Endothelial cell of umbilical vein (primary cell): ENCODE data around the gene CCER1. TPM values are rescaled to one million over a fixed set of nuclear protein-coding genes. Genes with fewer than 3 reads are reported as not detected.

Source experiments
- BruUV-seq: library from RNA; stranded (reverse); fragments of 400-500 nt; replicated peaks from 2 replicates; lab custom pipeline; 2021; lab: Mats Ljungman, UMichigan
- CTCF ChIA-PET: fragments of 300-600, 350-600 bp; sonication (Branson Sonifier 250); formaldehyde crosslinking; loops from one replicate; lab custom pipeline; 2021; ENCODE audit warnings: antibody characterized with exemption, inconsistent platforms; lab: Charles Lee
- POLR2A ChIA-PET: fragments of 300-600, 350-600 bp; sonication (Branson Sonifier 250); formaldehyde crosslinking; loops from one replicate; lab custom pipeline; 2021; ENCODE audit warnings: antibody characterized with exemption, inconsistent platforms; lab: Charles Lee
- DNase-seq: peaks from one replicate; pipeline ENCODE4 v3.0.0-alpha.2; 2011; ENCODE audit warnings: low read depth, low spot score
- FAIRE-seq: peaks from 2 replicates; lab custom pipeline; 2011; peaks lifted over from hg19 to GRCh38; lab: Jason Lieb, UNC
- H2AFZ ChIP-seq: 2 replicates; pipeline ENCODE4 v1.6.0; 2012; ENCODE audit warnings: low read depth, low read length, control low read depth, inconsistent platforms
- H3K27ac ChIP-seq: 2 replicates; pipeline ENCODE4 v1.5.1; 2011; ENCODE audit warnings: low read depth, mild to moderate bottlenecking, control low read depth, low read length, moderate library complexity; ENCODE audit not compliant: insufficient read depth
- H3K27me3 ChIP-seq, 2 experiments: 2 replicates each; pipeline versions ENCODE4 v1.6.0 to v1.6.1; 2011; ENCODE audit warnings: low read length in 2 of 2, mixed read lengths in 1 of 2; ENCODE audit not compliant: control insufficient read depth in 2 of 2, insufficient read depth in 2 of 2
- H3K36me3 ChIP-seq, 2 experiments: 2 replicates in 1 of 2; 3 replicates in 1 of 2; pipeline ENCODE4 v1.5.1; 2011; ENCODE audit warnings: low read length in 2 of 2, mild to moderate bottlenecking in 1 of 2, moderate library complexity in 1 of 2; ENCODE audit not compliant: control insufficient read depth in 2 of 2, insufficient read depth in 2 of 2; ENCODE audit errors: extremely low read depth in 1 of 2
- H3K4me1 ChIP-seq: 3 replicates; pipeline ENCODE4 v1.5.1; 2011; ENCODE audit warnings: mild to moderate bottlenecking, low read length; ENCODE audit not compliant: control insufficient read depth, insufficient read depth; ENCODE audit errors: extremely low read depth
- H3K4me2 ChIP-seq: 2 replicates; pipeline ENCODE4 v1.6.1; 2011; ENCODE audit warnings: low read length, control low read depth, mixed read lengths; ENCODE audit not compliant: insufficient read depth
- H3K4me3 ChIP-seq, 3 experiments: fragments of 200-600 bp in 1 of 3; sonication (generic), shearing (Covaris generic) in 1 of 3; replicated peaks in 1 of 3; 2 replicates each; pipeline ENCODE4 v1.5.1; 2011 to 2016; ENCODE audit warnings: control low read depth in 3 of 3, low read length in 3 of 3, mild to moderate bottlenecking in 2 of 3, inconsistent platforms in 1 of 3, low read depth in 1 of 3, moderate library complexity in 1 of 3; ENCODE audit not compliant: insufficient read depth in 1 of 3
- H3K79me2 ChIP-seq: 2 replicates; pipeline ENCODE4 v1.6.0; 2012; ENCODE audit warnings: low read length, inconsistent platforms; ENCODE audit not compliant: control insufficient read depth, insufficient read depth
- H3K9ac ChIP-seq: replicated peaks from 2 replicates; pipeline ENCODE3; 2011; ENCODE audit warnings: low read length, control low read depth; ENCODE audit not compliant: insufficient read depth; ENCODE audit errors: extremely low read depth
- H3K9me1 ChIP-seq: replicated peaks from 3 replicates; pipeline ENCODE4 v1.6.0; 2011; ENCODE audit warnings: mild to moderate bottlenecking, low read length; ENCODE audit not compliant: control insufficient read depth, insufficient read depth; ENCODE audit errors: extremely low read depth
- H3K9me3 ChIP-seq: replicated peaks from 2 replicates; pipeline ENCODE4 v1.5.1; 2012; ENCODE audit warnings: low read length, inconsistent platforms; ENCODE audit not compliant: control insufficient read depth, insufficient read depth
- H4K20me1 ChIP-seq: replicated peaks from 2 replicates; pipeline ENCODE3; 2011; ENCODE audit warnings: mild to moderate bottlenecking, low read length; ENCODE audit not compliant: control insufficient read depth, insufficient read depth; ENCODE audit errors: extremely low read depth
- CTCF ChIP-seq, 2 donors: IDR thresholded peaks; 1 replicate in 1 of 2; 2 replicates in 1 of 2; pipeline ENCODE4 v1.5.1; 2011; ENCODE audit warnings: low read length in 2 of 2, mild to moderate bottlenecking in 2 of 2, moderate library complexity in 2 of 2, control low read depth in 1 of 2, inconsistent platforms in 1 of 2, low read depth in 1 of 2; ENCODE audit not compliant: insufficient read depth in 1 of 2; ENCODE audit errors: extremely low read depth in 1 of 2
- EZH2 ChIP-seq: IDR thresholded peaks from 2 replicates; pipeline ENCODE4 v1.6.1; 2012; ENCODE audit warnings: borderline replicate concordance, low read depth, mild to moderate bottlenecking, moderate library complexity, low read length, inconsistent platforms; ENCODE audit not compliant: severe bottlenecking
- MAX ChIP-seq: IDR thresholded peaks from 2 replicates; pipeline ENCODE4 v1.6.1; 2011; ENCODE audit not compliant: insufficient read depth, insufficient read length
- POLR2AphosphoS5 ChIP-seq: IDR thresholded peaks from 2 replicates; pipeline ENCODE4 v1.6.1; 2012; ENCODE audit warnings: low read depth, mild to moderate bottlenecking, control low read depth, low read length, moderate library complexity; ENCODE audit not compliant: insufficient read depth
- dilution Hi-C: fragments of 300-500 bp; cut with MboI; formaldehyde crosslinking; loops from one replicate; pipeline ENCODE4 v1.15.0; 2019; ENCODE audit warnings: low sequenced_read_pairs; ENCODE audit not compliant: extremely low pct_ligation_motif_present
- intact Hi-C: fragments of 100-400 bp; cut with micrococcal nuclease; formaldehyde crosslinking; loops from one replicate; pipeline ENCODE4 v1.10.0; 2022
- polyA plus RNA-seq, 4 experiments: library from polyadenylated mRNA; depleted of rRNA in 3 of 4; stranded (reverse) in 3 of 4; unstranded in 1 of 4; fragments of >200 nt; gene quantifications; 2 replicates each; pipeline versions ENCODE4 v1.2.1 to v1.2.3, GENCODE V29; 2011 to 2012; ENCODE audit warnings: missing spikeins in 1 of 4
- total RNA-seq: library from RNA; stranded (reverse); gene quantifications from 2 replicates; pipeline ENCODE4 v1.2.3, GENCODE V29; 2021

The CCER1 gene
- total and polyA plus RNA-seq, 2 donors (not counting 3 experiments of a cell fraction or from before 2014, with no cell fraction given), result not detected

- no peaks in the 10 kb centered on the region for H3K9me1 ChIP-seq
- H3K9ac ChIP-seq, result no peak overlapping the region
- no peaks in the 10 kb centered on the region for H3K27me3 ChIP-seq
- no peaks in the 10 kb centered on the region for H3K36me3 ChIP-seq
- dilution Hi-C loops (no loop called here), intact Hi-C loops (loop anchor here (1.0 kb wide), 3 partner anchors 131 to 377 kb away; no protein-coding TSS in a partner anchor)
- no peak overlapping the region for H3K4me2 ChIP-seq
- no peaks in the 10 kb centered on the region for H3K9me3 ChIP-seq
- H4K20me1 ChIP-seq, result no peaks in the 10 kb centered on the region
- no peak overlapping the region for H3K4me3 ChIP-seq
- no peak for TF ChIP-seq MAX
- TF ChIP-seq POLR2AphosphoS5, result no peak
- peak; percentile 37 to 49 for TF ChIP-seq CTCF (IDR thresholded peaks at IDR 0.05; ENCODE audit: extremely low read depth in 1 of 2, insufficient read depth in 1 of 2, low read depth in 1 of 2, low read length in 2 of 2)
- no peak for TF ChIP-seq EZH2
- BruUV-seq, result no TSS peak
- H3K27ac ChIP-seq, result no peak overlapping the region
- POLR2A ChIA-PET, result no interaction called here
- no peaks in the 10 kb centered on the region for H3K79me2 ChIP-seq
- no peaks in the 10 kb centered on the region for H3K4me1 ChIP-seq
- FAIRE-seq, result peak; percentile 84
- DNase-seq, result peak; percentile 70
- H2AFZ ChIP-seq, result peak overlapping the region; percentile 51
- CTCF ChIA-PET, result interaction anchor here (0.6 to 4.6 kb wide), 16 partner anchors 8 to 403 kb away, joined by 3 to 87 read pairs (median 5); no protein-coding TSS in a partner anchor
Observed at GRCh38 chr12:90978117-90978770, 23.3 kb upstream of the CCER1 start.
